LNCaP clone FGC (cell line): ENCODE data around the gene NABP1.

Source experiments
- DNase-seq: peaks from one replicate; pipeline ENCODE4 v3.0.0-alpha.2; 2011; ENCODE audit warnings: low read depth
- H3K4me3 ChIP-seq: 2 replicates; pipeline ENCODE4 v1.5.1; 2011; ENCODE audit warnings: mild to moderate bottlenecking, low read depth, low read length, control low read depth
- CTCF ChIP-seq: IDR thresholded peaks from 2 replicates; pipeline ENCODE4 v1.5.1; 2012; ENCODE audit warnings: mild to moderate bottlenecking; ENCODE audit not compliant: control insufficient read depth, insufficient read depth; ENCODE audit errors: extremely low read depth

The NABP1 gene

DNA sequence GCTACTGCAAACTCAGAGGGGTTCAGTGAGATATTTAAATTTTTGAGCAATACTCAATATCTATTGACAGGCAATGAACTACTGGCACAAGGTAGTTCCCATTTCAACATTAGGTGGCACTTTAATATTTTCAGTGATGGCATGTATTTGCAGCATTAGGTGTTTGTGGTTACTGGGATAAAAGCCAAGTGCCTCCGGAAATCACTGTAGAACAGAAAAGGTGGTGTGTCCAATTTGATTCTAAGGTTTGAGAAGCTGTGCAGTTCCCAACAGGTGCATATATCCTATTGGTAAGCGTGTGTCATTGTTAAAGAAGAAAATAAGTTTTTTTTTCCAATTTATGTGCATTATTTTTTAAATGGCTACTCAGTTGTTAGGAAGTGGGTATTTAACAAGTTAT, 41.3 kb downstream of the NABP1 start:
- DNase-seq, result no peak
- H3K4me3 ChIP-seq, result no peak overlapping the region
- TF ChIP-seq CTCF, result no peak

DNA sequence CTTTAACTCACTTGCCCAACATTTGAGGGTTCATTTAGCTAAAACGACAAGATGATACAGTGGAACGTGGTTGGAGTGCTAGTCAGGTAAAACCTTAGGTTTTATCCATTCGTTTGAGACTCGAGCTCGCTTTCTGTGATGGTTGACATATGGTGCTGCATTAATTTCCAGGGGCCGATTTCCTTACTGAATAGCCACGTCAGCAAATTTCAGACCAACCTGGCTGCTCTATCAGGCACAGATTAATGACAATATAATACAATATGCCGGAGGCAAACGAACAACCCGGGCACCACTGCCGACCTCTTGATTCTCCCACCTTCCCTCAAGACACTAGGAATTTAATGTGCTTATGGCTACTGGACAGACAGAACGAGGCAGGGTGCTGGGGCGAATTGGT, 42.0 kb downstream of the NABP1 start:
- DNase-seq, result no peak
- no peak for TF ChIP-seq CTCF

GRCh38 chr2:191721331-191721730, 43.4 kb downstream of the NABP1 start:
- no peak for TF ChIP-seq CTCF
- no peak overlapping the region for H3K4me3 ChIP-seq
- no peak for DNase-seq

More for the DNA sequence above, 42.0 kb downstream of the NABP1 start:
- no peak overlapping the region for H3K4me3 ChIP-seq

GRCh38 chr2:191724015-191724414, 46.1 kb downstream of the NABP1 start:
- no peak for TF ChIP-seq CTCF
- no peak overlapping the region for H3K4me3 ChIP-seq
- no peak for DNase-seq

DNA sequence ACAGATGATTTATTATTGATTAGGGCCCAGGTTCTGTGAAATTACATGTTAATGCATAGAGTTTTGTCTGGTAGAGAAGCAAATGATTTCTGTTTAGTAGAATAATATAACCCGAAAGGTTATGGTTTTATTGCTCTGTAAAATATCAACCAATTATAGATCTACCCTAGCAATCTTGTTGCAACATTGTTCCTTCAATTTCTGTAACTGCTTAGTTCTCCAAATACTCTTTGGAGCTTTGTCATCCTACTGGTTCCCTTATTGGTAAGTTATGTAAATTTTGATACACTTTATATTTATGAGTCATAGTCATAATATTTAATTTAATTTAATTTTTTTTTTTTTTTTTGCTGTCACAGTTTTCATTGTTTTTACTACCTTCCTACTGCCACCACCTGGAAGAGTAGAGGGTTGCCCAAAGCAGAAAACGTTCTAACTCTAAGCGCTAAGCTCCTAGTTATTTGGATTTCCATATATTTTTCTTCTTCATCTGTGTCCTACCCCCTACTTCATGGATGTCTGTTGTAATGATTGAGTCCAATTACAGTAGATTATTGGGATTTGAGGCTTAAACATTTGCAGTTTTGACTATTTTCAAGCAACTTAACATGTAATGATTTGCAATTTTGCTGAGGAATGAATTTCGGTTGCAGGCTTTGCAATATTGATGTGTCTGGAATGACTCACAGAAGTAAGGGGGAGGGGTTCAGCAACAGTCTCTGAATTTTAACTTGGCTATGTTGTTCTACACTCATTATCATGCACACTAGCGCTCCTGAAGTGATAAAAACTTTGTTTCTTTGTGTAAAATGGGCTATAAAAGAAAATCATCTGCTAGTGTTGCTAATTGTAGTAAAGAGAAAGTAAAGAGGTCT, 51.1 kb downstream of the NABP1 start:
- H3K4me3 ChIP-seq, result no peak overlapping the region
- DNase-seq, result no peak
- 0 out of 2 replicates have a peak, but pooled peaks have one; percentile 7 for TF ChIP-seq CTCF

DNA sequence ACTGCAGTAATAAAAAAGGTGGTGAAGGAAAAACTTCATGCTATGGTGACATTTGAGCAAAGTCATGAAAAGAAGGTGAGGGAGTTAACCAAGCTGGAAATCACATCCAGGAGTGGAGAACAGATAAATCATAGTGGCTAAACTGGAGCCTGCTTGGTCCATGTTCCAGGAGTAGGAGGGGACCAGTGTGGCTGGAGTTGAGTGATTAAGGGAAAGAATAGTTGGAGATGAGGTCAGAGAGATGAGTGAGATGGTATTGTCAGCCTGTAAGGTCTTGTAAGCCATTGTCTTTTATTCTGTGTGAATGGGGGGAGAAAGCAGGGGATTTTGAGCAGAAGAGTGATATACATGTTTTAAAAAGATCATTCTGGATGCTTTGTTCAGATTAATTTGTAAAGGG, 52.3 kb downstream of the NABP1 start:
- TF ChIP-seq CTCF, result no peak
- DNase-seq, result no peak
- no peak overlapping the region for H3K4me3 ChIP-seq
